HG03342 (cell line): ENCODE data around the gene INSIG2.

ENCODE experiments used
- ATAC-seq: cut with Tn5 transposase; IDR thresholded peaks from one replicate; pipeline ENCODE4 v1.9.1; 2021; ENCODE audit warnings: mild to moderate bottlenecking, moderate library complexity; ENCODE audit not compliant: unreplicated experiment

The INSIG2 gene

DNA sequence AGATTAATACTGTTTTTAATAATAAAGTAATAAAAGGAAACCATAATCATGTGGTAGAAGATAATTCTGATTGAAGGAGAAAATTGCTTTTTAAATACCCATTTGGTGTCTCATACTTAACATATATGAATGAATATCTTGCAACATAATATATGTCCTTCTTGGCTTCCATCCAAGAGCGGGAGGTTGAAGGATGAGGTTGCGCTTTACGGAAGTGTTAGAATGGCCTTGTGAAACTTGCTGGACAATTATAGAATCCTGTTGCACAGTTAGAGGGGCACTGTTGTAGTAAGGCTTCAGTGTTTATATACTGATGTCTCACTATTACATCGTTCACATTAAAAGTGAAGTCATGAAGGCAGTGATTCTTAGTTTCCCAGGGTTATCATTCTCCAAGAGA lies 9.4 kb downstream of the INSIG2 start:
- ATAC-seq = no peak

GRCh38 chr2:118098307-118099030 lies 10.2 kb downstream of the INSIG2 start:
- no peak for ATAC-seq

DNA sequence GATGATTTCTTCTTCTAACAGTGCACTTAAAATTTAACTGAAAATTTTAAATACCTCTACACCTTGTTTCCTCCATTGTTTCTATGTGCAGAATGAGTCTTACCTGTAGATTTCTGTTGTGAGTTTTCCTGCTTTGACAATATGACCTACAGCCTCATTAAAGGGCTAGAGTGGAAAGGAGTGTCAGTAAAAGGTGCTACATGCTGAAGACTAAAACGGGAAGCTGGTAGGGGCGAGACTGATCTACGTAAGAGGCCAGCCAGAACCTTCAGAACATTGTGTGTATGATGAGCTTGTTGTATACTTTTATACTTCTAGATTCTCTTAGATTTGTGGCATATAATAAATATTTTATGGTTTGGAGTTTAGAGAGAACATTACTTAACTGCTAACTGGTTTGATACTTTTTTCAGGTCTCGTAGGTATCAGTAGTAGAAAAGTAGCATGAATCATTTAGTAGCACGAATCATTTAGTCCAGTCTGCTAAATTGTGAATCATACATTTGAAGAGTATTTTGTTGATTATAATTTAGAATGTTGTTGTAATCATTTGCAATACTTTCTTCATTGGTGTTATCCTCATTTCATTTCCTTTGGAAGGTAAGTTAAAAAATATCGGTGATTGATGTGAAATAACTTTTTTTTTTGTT lies 14.3 kb downstream of the INSIG2 start:
- no peak for ATAC-seq

DNA sequence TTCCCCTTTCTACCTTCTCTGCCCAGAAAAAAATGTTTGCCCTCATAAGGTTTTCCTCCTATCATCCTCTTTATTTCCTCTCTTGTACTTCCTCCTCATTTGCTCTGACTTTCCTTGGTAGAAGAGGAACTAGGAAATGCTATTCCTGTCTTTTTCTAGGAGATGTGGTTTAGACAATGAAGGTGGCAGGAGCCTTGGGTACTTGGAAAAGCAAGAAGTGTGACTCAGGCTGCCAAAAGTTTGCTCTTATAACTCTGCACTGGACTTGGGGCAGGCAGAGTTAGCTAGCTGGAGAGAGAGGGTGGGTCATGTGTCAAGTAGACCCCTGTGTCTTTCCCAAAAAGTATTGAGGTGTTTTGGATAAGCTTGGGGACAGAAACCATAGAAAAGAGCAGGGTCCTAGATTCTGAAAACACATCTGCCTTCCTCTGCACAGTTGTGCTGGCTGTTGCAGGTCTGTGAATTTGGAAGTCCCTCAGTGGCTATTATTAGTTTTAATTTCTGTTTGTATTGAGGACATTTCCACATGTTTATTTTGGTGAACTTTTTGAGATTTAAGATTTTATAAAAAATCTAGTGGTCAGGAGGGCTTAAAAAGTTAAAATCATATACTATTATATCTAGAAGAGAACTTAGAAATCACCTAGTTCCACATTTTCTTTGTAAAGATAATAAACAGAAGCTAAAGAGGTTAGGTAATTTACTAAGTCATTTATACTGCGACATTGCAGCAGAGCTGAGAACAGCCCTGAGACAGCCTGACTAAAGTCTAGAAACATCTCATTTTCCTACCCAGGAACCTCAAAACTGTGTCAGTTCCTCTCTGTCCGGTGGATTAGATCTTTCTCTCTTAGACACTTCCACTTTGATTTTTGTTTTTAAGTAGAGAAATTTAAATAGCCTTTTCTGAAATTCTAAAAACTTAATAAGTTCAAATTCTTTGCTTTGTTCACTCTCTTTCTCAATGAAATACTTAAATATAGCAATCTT lies 16.0 kb downstream of the INSIG2 start:
- ATAC-seq = peak; percentile 98

DNA sequence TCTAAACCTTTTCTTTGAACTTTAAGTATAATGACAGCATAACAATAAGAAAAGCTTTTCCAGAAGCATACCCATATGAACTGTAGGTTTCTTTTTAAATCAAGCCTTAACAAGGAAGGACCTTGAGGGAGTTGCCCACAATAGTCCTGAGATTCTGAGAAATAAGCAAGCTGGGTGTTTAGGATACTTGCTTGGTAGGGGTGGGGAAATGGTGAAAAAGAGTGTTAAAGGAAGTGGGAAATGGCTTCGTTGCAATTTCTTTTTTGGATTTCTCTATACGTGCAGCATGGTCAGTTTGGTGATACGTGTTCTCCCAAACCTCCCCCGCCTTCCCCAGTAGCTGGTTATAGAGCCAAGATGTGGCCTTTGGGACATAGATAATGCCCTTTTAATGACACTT lies 17.2 kb downstream of the INSIG2 start:
- no peak for ATAC-seq

DNA sequence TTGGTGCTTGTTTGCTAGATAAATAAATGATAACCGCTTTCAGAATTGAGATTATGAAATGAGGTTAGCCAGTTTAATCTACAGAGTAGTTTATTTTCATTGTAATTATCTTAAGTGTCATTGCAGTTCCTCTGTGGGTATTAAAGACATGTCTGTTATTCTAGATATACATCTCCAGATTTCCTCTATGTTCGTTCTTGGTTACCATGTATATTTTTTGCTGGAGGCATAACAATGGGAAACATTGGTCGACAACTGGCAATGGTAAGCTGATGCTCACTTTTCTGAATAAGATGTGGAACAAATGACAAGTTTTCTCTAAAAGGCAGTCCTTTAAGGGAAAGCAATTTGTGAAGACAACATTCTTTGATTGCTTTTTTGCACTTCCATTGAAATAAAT lies 18.7 kb downstream of the INSIG2 start:
- no peak for ATAC-seq

DNA sequence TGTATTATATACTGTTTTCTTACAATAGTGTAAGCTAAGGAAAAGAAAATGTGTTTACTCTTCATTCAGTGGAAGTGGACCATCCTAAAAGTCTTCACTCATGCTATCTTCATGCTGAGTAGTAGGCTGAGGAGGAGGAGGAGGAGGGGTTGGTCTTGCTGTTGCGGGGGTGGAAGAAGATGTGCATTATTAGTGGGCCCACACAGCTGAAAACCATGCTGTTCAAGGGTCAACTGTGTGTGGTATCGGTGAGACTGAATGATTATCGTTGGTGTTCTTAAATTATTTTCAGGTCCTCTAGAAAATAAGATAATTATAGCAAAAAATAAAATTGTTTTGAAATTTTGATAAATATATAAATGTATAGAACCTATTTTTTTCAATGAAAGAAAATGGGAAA lies 22.0 kb downstream of the INSIG2 start:
- no peak for ATAC-seq

DNA sequence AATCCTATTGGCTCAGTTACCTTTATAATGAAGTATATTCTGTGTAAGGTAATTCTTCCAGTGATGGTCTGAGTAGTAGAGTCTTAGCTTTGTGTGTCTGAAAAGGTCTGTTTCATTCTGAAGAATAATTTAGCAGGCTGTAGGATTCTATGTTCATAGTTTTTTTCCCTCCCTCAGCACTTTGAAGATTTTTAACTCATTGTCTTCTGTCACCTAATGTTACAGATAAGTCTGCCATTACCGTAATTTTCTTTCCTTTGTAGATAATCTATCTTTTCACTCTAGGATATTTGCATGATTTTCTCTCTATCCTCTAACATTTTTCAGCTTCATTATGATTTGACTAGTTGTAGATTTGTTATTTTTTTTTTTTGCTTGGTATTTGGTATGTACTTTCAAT lies 22.7 kb downstream of the INSIG2 start:
- ATAC-seq = no peak

GRCh38 chr2:118112771-118113334 lies 24.6 kb downstream of the INSIG2 start:
- ATAC-seq = no peak

GRCh38 chr2:118114863-118115262 lies 26.6 kb downstream of the INSIG2 start:
- no peak for ATAC-seq

DNA sequence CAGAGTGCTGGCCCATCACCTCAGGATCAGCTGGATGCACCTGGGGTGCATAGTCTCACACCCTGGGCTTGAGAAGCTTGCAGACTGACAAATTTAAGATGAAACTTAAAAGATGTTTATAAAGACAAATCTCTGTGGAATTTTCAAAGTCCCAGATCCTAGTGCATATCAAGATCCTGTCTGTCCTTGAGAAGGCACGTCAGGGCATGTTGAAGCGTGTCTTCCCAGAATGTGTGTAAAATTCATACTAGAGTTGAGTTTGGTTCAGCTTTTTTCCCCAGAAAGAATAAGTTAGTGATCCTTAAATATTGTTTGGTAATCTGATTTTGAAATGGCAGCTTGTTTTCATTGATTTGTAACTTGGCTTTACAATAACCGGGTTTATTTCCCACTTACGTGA lies 27.5 kb downstream of the INSIG2 start:
- ATAC-seq = no peak

DNA sequence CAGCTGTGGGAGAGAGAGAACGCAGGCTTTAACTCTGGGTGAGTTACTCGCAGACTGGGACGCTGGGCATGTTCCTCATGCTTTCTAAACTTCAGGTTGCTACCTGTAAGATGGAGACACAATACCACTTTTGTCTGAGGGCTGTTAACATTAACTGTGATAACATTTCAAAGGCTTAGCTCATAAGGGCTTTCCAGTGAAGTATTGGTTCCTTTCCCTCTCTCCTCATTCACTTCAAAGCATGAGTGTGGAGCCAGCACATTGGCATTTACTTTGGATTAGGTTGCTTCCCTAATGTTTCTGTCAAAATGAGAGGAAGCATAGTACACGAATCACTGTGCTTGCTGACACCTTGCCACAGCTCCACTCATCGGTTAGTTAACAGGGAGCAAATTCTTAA lies 30.2 kb downstream of the INSIG2 start:
- ATAC-seq = no peak

GRCh38 chr2:118119158-118119727 lies 31.0 kb downstream of the INSIG2 start:
- no peak for ATAC-seq

- no peak for ATAC-seq
Observed at GRCh38 chr2:118119761-118120400, 31.6 kb downstream of the INSIG2 start.

GRCh38 chr2:118120401-118120780 lies 32.1 kb downstream of the INSIG2 start:
- no peak for ATAC-seq

DNA sequence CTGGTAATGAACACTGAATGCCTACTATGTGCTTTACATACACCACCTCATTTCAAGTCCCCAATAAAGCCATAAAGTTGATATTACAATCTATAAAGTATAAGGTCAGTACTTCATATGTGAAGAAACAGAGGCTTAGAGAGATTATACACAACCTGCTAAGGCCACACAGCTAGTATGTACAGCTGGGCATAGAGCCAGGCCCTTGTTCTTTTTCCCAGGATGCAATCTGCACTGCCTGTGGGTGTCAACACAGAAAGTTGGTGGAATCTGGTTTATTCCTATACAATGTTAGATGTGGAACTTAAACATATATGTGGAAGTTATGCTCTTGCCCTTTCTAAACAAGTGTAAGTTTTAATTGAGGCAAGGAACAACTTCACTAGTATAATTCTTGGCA lies 32.8 kb downstream of the INSIG2 start:
- ATAC-seq = no peak

DNA sequence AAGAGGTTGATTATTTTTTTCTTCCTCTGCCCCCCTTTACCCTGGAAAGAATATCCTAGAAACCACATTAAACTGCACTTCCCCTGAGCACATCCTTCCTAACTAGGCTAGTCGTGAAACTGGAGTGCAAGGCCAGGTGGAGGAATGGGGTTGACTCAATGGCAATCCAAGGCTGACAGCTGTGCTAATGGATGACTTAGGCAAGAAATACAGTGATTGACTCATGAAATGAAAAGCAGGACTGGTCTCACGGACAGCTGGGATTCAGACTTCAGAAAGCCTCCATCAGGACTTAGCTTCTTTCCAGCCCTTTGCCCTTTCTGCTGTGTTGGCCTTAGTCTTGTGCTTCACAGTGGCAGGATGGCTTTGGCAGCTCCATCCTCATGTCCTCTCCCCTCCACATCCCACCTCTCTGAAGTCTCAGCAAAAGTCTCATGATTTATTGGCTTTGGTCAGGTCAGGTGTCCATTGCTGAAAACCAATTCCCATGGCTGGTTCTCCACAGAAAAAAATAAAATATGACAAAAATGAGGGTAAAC lies 33.8 kb downstream of the INSIG2 start:
- no peak for ATAC-seq

DNA sequence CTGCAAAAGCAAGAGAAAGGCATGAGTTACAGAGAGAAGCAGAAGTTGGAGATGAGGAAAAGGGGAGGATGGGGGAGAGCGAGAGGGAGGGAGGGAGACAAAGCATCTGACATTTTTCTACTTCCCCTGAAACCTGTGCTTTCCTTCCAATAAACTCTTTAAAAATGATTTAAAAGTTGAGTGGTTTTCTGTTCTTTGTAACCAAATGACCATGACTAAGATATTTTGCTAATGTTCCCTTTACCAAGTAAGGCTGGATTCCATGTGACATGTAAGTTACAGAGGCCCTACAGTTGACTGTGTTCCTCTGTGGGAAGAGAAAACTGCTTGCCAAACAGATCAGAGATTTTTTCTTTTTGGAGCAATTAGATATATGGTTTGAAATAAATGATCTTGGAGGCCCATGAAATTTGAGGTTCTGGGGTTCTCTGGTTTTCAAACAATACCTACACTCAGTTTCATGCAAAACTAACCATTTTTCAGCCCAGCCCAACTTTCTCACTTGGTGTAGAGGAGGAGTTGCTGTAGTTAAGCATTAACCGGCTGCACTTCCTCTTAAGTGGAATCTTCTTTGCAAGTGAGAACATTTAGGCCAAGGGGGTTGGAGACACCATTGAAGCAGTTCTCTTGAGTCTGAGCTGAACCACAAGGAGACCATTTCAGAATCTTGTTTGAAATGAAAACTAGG lies 34.5 kb downstream of the INSIG2 start:
- peak; percentile 90 for ATAC-seq

DNA sequence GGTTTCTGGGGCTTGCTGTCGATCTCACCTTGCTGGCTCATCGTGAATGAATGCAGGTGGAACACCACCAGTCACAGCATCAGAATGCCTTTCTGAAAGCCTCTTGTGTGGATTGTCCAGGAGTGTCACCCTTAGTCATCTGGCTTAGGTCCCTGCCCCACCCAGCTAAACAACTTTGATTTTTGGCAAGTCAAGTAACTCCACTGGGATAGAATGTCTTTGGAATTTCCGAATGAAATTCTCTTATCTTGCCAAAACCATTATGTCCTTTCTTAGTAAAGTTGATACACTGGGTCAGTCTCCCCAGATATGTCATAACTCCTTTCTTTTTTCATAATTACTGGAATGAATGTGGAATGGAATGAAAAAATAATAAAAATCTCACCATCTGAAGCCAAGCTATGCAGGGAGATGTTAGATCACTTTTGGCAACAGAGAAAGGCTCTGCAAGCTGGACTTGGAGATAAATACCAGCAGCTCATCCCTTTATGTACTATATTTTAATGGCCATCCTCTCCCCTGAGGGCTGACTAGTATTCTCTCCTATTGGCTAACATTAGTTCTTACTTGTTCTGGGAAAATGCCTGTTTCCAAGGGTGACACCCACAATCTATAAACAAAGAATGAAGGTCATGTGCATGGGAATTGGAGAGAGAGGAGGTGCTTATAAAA lies 35.4 kb downstream of the INSIG2 start:
- no peak for ATAC-seq
